Activated CD4-positive, alpha-beta T cell treated with anti-CD3 and anti-CD28 coated beads for 48 hours (primary cell): ENCODE results near the gene SNRPE.

Source experiments
- DNase-seq: peaks from one replicate; pipeline ENCODE4 v3.0.0-alpha.2; 2020

The SNRPE gene

DNA sequence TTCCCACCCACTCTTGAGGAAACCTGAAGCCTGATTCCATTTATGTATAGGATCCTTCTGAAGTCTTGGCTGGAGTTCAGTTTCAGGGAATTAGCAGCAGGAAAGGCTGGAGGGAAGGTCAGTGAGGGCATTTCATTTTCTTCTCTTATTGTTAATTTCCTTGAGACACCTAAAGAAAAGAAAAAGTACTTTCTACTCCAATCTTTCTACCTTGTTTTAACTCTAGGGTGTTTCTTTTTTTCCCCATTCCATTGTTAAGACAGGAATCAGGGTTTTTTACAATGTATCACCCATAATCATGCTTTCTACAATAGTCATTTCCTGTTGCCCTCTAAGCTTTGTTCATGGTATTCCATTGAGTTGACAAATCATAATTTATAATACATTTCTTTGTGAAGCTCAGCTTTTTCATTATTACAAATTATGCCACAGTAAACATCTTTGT, 27.4 kb downstream of the SNRPE start:
- DNase-seq = no peak

DNA sequence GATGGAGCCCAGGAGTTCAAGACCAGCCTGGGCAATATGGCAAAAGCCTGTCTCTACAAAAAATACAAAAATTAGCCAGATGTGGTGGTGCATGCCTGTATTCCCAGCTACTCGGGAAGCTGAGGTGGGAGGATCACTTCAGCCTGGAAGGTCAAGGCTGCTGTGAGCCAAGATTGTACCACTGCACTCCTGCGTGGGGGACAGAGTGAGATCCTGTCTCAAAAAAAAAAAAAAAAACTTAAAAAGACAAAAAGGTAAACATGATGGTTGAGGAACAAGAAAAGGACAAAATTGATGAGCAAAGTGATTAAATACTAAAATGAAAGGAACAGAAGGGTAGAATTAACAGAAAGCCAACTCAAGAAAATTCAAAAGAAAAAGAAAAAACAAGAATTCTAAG, 30.6 kb downstream of the SNRPE start:
- no peak for DNase-seq

- no peak for DNase-seq
Observed at GRCh38 chr1:203898458-203899352, 37.3 kb downstream of the SNRPE start.

DNA sequence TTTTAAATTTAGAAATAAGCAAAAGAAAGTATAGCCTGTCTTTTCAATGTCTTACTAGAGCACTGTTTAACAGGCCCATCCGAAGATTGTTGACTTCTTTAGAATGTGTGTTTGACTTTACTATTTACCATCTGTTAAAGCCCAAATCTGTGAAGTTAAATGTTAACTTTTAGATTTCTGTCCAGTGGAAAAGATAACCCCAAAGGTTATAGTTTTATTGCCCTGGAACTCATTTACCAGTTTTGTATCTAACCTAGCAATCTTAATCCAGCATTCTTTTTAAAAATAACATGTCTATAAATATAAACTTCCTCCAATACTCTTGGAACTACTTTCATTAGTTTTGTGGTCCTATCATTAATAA, 37.9 kb downstream of the SNRPE start:
- no peak for DNase-seq

- no peak for DNase-seq
Observed at GRCh38 chr1:203899869-203900714, 38.7 kb downstream of the SNRPE start.

DNA sequence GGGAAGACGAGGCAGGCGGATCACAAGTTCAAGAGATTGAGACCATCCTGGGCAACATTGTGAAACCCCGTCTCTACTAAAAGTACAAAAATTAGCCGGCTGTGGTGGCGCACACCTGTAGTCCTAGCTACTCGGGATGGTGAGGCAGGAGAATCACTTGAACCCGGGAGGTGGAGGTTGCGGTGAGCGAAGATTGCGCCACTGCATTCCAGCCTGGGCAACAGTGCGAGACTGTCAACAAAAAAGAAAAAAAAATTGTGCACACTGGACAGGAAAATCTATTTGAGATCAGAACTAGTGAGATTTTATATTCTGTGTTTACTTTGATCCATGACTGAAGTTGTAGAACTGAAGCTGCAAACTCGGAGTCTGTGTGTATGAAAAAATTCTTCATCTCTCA, 40.2 kb downstream of the SNRPE start:
- no peak for DNase-seq

GRCh38 chr1:203905275-203905674, 43.9 kb downstream of the SNRPE start:
- no peak for DNase-seq

DNA sequence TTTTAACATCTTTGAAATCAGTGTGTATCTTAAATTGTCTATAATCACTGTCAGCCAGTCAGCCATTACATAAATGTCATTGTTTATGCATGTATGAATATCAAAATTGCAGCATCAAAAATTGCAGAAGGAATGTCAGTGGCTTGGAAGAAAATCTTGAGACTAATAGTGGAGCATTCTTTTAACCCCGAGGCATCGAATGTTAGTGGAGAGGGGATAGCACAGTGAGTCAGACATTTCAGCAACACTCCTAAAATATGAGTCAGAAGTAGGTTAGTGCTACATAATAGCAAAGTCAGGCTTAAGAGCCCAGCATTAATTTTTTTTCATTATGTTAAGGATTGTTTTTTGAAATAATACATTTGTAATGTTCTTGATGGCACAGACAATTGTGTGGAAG, 45.5 kb downstream of the SNRPE start:
- no peak for DNase-seq

DNA sequence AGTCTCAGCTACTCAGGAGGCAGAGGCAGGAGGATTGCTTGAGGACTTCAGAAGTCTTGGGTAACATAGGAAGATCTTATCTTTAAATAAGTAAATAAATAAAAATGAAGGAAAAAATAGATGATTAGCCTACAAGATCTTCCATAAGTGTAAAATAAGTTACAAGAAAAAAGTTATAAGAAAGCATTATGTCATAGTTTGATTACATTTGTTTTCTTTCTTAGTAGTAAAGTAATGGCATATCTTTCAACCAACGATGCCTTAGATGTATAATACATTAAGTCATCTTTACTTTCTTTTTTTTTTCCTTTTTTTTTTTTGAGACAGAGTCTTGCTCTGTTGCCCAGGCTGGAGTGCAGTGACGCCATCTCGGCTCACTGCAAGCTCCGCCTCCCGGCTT, 46.5 kb downstream of the SNRPE start:
- no peak for DNase-seq

DNA sequence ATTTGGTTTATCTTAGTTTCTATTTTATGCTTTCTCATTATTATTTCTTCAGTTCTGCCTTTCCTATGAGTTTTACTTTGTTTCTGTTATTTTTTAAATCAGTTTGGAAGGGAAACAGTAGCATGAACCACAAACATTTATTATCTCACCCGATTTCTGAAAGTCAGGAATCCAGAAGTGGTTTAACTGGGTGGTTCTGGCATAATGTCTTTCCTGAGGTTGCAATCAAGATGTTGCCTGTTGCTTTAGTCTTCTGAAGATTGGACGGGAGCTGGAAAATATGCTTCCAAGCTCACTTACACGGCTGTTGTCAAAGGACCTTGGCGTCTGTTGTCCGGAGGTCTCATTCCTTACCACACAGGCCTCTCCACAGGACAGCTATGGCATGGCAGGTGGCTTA, 50.4 kb downstream of the SNRPE start:
- no peak for DNase-seq

DNA sequence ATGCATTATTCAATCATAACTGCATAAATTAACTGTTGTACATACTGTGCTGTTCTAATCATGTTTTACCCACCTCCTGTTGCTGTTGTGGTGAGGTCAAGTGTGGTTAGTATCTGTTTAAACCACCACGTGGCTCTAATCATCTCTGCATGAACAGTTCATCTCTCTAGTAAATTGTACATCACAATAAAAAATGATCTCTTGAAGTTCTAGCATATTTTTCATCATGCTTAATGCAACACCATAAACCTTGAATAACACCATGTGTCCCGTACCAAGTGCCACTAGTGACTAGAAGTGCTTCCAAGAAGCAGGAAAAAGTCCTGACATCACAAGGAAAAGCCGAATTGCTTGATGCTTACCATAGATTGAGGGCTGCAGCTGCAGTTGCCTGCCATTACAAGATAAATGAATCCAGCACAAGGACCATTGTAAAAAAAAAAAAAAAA, 51.7 kb downstream of the SNRPE start:
- DNase-seq = no peak

DNA sequence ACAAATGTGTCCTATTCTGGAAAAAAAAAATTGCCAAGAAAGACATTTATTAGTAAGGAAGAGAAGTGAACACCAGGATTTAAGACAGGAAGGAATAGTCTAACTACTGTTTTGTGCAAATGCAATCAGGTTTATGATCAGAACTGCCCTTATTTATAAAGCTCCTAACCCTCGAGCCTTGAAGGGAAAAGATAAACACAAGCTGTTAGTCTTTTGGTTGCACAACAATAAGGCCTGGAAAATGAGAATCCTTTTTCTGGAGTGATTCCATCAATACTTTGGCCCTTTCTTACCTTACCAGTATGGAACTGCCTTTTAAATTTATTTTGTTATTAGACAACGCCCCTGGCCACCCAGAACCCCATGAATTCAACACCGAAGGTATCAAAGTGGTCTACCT, 52.9 kb downstream of the SNRPE start:
- DNase-seq = no peak

- DNase-seq = no peak
Observed at GRCh38 chr1:203915811-203916210, 54.4 kb downstream of the SNRPE start.

DNA sequence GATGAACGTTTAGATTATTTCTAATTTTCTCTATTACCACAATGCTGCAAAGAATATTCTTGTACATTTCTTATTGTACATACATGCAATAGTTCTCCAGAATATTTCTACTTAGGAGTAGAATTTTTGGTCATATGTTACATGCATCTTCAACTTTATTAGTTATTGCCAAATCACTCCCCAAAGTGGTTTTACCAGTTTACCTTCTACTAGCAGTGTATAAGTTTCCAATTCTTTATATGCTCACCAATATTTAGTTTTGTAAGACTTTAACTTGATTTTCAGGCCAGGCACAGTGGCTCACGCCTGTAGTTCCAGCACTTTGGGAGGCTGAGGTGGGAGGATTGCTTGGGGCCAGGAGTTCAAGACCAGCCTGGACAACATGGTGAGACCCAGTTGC, 55.4 kb downstream of the SNRPE start:
- no peak for DNase-seq
